SK-N-SH (cell line): ENCODE measurements around the gene BNC2. TPM values are rescaled to one million over a fixed set of nuclear protein-coding genes. Genes with fewer than 3 reads are reported as not detected.

Experiments used
- CTCF ChIA-PET: fragments of 300-600, 350-600 bp; formaldehyde crosslinking; extraction: SDS; loops from one replicate; lab custom pipeline; 2021; lab: Yijun Ruan, JAX
- POLR2A ChIA-PET: fragments of 350-600 bp; sonication (Branson Sonifier 250); formaldehyde crosslinking; extraction: SDS; loops from one replicate; lab custom pipeline; 2020; ENCODE audit warnings: antibody characterized with exemption, inconsistent platforms; lab: Yijun Ruan, JAX
- DNase-seq: peaks from one replicate; pipeline ENCODE4 v3.0.0; 2012
- H2AFZ ChIP-seq: fragments of 200-600 bp; sonication (generic); 2 replicates; pipeline ENCODE4 v1.8.1; 2016; ENCODE audit warnings: antibody characterized with exemption, mild to moderate bottlenecking, low read depth
- H3F3A ChIP-seq: fragments of 200-600 bp; sonication (generic); replicated peaks from 2 replicates; pipeline ENCODE3; 2016; ENCODE audit warnings: antibody characterized with exemption, mild to moderate bottlenecking; ENCODE audit not compliant: insufficient read depth
- H3K27ac ChIP-seq, 2 experiments: fragments of 200-500 bp in 1 of 2; fragments of 200-600 bp in 1 of 2; sonication (Bioruptor generic) in 1 of 2; sonication (generic), shearing (Covaris generic) in 1 of 2; 2 replicates each; pipeline versions ENCODE4 v1.5.1 to v1.6.1; 2014 to 2016; ENCODE audit warnings: low read depth in 2 of 2, inconsistent platforms in 1 of 2, low read length in 1 of 2, mild to moderate bottlenecking in 1 of 2, mixed read lengths in 1 of 2
- H3K27me3 ChIP-seq: fragments of 200-600 bp; sonication (generic), shearing (Covaris generic); 2 replicates; pipeline ENCODE4 v1.6.1; 2016; ENCODE audit warnings: mixed run types; ENCODE audit not compliant: insufficient read depth
- H3K36me3 ChIP-seq, 2 experiments: fragments of 200-500 bp in 1 of 2; fragments of 200-600 bp in 1 of 2; sonication (Bioruptor generic) in 1 of 2; sonication (generic) in 1 of 2; replicated peaks in 1 of 2; 2 replicates each; pipeline versions ENCODE3 to v1.5.1; 2014 to 2016; ENCODE audit warnings: low read length in 1 of 2, mild to moderate bottlenecking in 1 of 2; ENCODE audit not compliant: insufficient read depth in 2 of 2, control insufficient read depth in 1 of 2
- H3K4me1 ChIP-seq, 2 experiments: fragments of 200-500 bp in 1 of 2; fragments of 200-600 bp in 1 of 2; sonication (Bioruptor generic) in 1 of 2; sonication (generic), shearing (Covaris generic) in 1 of 2; 2 replicates each; pipeline versions ENCODE4 v1.5.1 to v1.6.1; 2014 to 2016; ENCODE audit warnings: low read depth in 1 of 2, low read length in 1 of 2, mixed run types in 1 of 2; ENCODE audit not compliant: insufficient read depth in 2 of 2, control insufficient read depth in 1 of 2
- H3K4me2 ChIP-seq: fragments of 200-600 bp; sonication (generic), shearing (Covaris generic); 2 replicates; pipeline ENCODE4 v1.6.1; 2017; ENCODE audit warnings: mixed run types
- H3K4me3 ChIP-seq, 2 experiments: fragments of 200-500 bp in 1 of 2; fragments of 200-600 bp in 1 of 2; sonication (Bioruptor generic) in 1 of 2; sonication (generic), shearing (Covaris generic) in 1 of 2; 2 replicates each; pipeline versions ENCODE4 v1.5.1 to v1.8.1; 2014 to 2016; ENCODE audit warnings: low read depth in 2 of 2, inconsistent platforms in 1 of 2, low read length in 1 of 2, mild to moderate bottlenecking in 1 of 2, mixed read lengths in 1 of 2, moderate library complexity in 1 of 2
- H3K79me2 ChIP-seq: fragments of 200-600 bp; sonication (generic); 2 replicates; pipeline ENCODE4 v1.8.1; 2017; ENCODE audit warnings: mild to moderate bottlenecking; ENCODE audit not compliant: insufficient read depth
- H3K9ac ChIP-seq: fragments of 200-600 bp; sonication (generic); 2 replicates; pipeline ENCODE4 v1.6.1; 2017; ENCODE audit warnings: mixed run types
- H3K9me2 ChIP-seq: fragments of 200-600 bp; sonication (generic); 2 replicates; pipeline ENCODE4 v1.6.1; 2017; ENCODE audit warnings: mixed run types
- H3K9me3 ChIP-seq: fragments of 200-600 bp; sonication (generic); 2 replicates; pipeline ENCODE4 v1.6.1; 2017; ENCODE audit warnings: mixed run types, mild to moderate bottlenecking, moderate library complexity
- H4K20me1 ChIP-seq: fragments of 200-600 bp; sonication (generic); 2 replicates; pipeline ENCODE4 v1.6.1; 2017; ENCODE audit warnings: mild to moderate bottlenecking, mixed run types; ENCODE audit not compliant: insufficient read depth
- CHD2 ChIP-seq: fragments of 150-350 bp; IDR thresholded peaks from 2 replicates; pipeline ENCODE4 v1.6.1; 2018; ENCODE audit warnings: low read length; ENCODE audit not compliant: partially characterized antibody
- ELF1 ChIP-seq: IDR thresholded peaks from 2 replicates; pipeline ENCODE4 v1.4.0; 2012
- EP300 ChIP-seq, 2 experiments: IDR thresholded peaks; 2 replicates each; pipeline versions ENCODE4 v1.4.0 to v1.6.1; 2012; ENCODE audit warnings: borderline replicate concordance in 1 of 2, low read depth in 1 of 2, low read length in 1 of 2
- EZH2phosphoT487 ChIP-seq: fragments of 200-600 bp; sonication (generic); IDR thresholded peaks from 2 replicates; pipeline ENCODE4 v1.6.1; 2017; ENCODE audit warnings: low read depth, mixed run types, mild to moderate bottlenecking, antibody characterized with exemption, moderate library complexity, borderline replicate concordance
- FOSL2 ChIP-seq: IDR thresholded peaks from 2 replicates; pipeline ENCODE4 v1.4.0; 2012; ENCODE audit warnings: low read depth, mild to moderate bottlenecking, moderate library complexity, borderline replicate concordance
- FOXJ3 ChIP-seq: sonication (generic); formaldehyde crosslinking; IDR thresholded peaks from 2 replicates; pipeline ENCODE4 v1.5.1; 2020; ENCODE audit warnings: mild to moderate bottlenecking, missing genetic modification reagents
- FOXM1 ChIP-seq: IDR thresholded peaks from 2 replicates; pipeline ENCODE4 v1.4.0; 2012; ENCODE audit warnings: low read depth, mild to moderate bottlenecking
- GABPA ChIP-seq: IDR thresholded peaks from 2 replicates; pipeline ENCODE4 v1.4.0; 2012; ENCODE audit warnings: low read depth, mild to moderate bottlenecking
- GATA2 ChIP-seq: sonication (generic); formaldehyde crosslinking; IDR thresholded peaks from 2 replicates; pipeline ENCODE4 v1.5.0; 2020; ENCODE audit warnings: mild to moderate bottlenecking, missing genetic modification reagents
- JUND ChIP-seq: IDR thresholded peaks from 2 replicates; pipeline ENCODE4 v1.4.0; 2012
- MAX ChIP-seq: IDR thresholded peaks from 2 replicates; pipeline ENCODE4 v1.4.0; 2012; ENCODE audit warnings: low read depth
- MEF2A ChIP-seq: IDR thresholded peaks from 2 replicates; pipeline ENCODE4 v1.4.0; 2012; ENCODE audit warnings: low read depth, borderline replicate concordance
- MXI1 ChIP-seq: IDR thresholded peaks from 2 replicates; pipeline ENCODE4 v1.6.1; 2012; ENCODE audit warnings: mild to moderate bottlenecking, low read depth, low read length, improper control_type of control experiment
- NFIC ChIP-seq: IDR thresholded peaks from 2 replicates; pipeline ENCODE4 v1.4.0; 2012; ENCODE audit warnings: borderline replicate concordance
- POLR2AphosphoS5 ChIP-seq: IDR thresholded peaks from 2 replicates; pipeline ENCODE4 v1.6.1; 2012; ENCODE audit warnings: low read depth, low read length
- RAD21 ChIP-seq: IDR thresholded peaks from 2 replicates; pipeline ENCODE4 v1.6.1; 2012; ENCODE audit warnings: mild to moderate bottlenecking, low read length
- RCOR1 ChIP-seq: fragments of 150-350 bp; IDR thresholded peaks from 2 replicates; pipeline ENCODE4 v1.6.1; 2017; ENCODE audit warnings: antibody characterized with exemption, low read length
- SMC3 ChIP-seq: IDR thresholded peaks from 2 replicates; pipeline ENCODE4 v1.6.1; 2012; ENCODE audit warnings: low read depth, low read length, improper control_type of control experiment
- TAF1 ChIP-seq: IDR thresholded peaks from 2 replicates; pipeline ENCODE4 v1.6.1; 2012; ENCODE audit warnings: low read depth, mild to moderate bottlenecking, low read length, moderate library complexity, borderline replicate concordance
- TCF12 ChIP-seq: IDR thresholded peaks from 2 replicates; pipeline ENCODE4 v1.4.0; 2012
- USF2 ChIP-seq: fragments of 150-350 bp; IDR thresholded peaks from 2 replicates; pipeline ENCODE4 v1.6.1; 2017; ENCODE audit warnings: antibody characterized with exemption, low read length, low read depth, borderline replicate concordance
- WGBS: methylation state at CpG from one replicate; pipeline ENCODE4 v1.1.6; 2017; ENCODE audit warnings: low lambda C conversion rate; 5-methylcytosine and 5-hydroxymethylcytosine counted together
- polyA plus RNA-seq, 3 experiments: library from polyadenylated mRNA; depleted of rRNA; stranded (reverse); fragments of >200 nt; gene quantifications; 2 replicates each; pipeline ENCODE4 v1.2.3, GENCODE V29; 2012

Gene BNC2
- polyA plus RNA-seq, 1 of the 3 experiments (the other 2 are of a cell fraction) = 8.8 TPM

- WGBS = 97% methylated on average over 8 of the region's 8 CpGs
- Histone ChIP-seq H3K79me2 (no peaks in the 10 kb centered on the region), H3K9ac (no peak overlapping the region), H3K36me3 (no peaks in the 10 kb centered on the region), H3K27ac (no peak overlapping the region), H3K4me2 (no peak overlapping the region), H4K20me1 (no peaks in the 10 kb centered on the region), H3F3A (peaks cover 24% of the 10 kb centered on the region), H3K4me3 (no peak overlapping the region), H3K9me2 (no peaks in the 10 kb centered on the region), H2AFZ (no peak overlapping the region), H3K4me1 (peaks cover 14 to 24% of the 10 kb centered on the region in 2 experiments; a peak in 3 of 4 replicates), H3K27me3 (no peaks in the 10 kb centered on the region), H3K9me3 (no peaks in the 10 kb centered on the region)
- DNase-seq = no peak
- ChIA-PET CTCF (no interaction called here), POLR2A (no interaction called here)
- TF ChIP-seq RAD21 = no peak
- no peak for TF ChIP-seq MEF2A
- TF ChIP-seq MXI1 = no peak
- no peak for TF ChIP-seq GATA2 (CRISPR knock-in tag)
- no peak for TF ChIP-seq FOSL2
- no peak for TF ChIP-seq USF2
- no peak for TF ChIP-seq POLR2AphosphoS5
- no peak for TF ChIP-seq TCF12
- TF ChIP-seq RCOR1 = no peak
- TF ChIP-seq FOXJ3 (CRISPR knock-in tag) = no peak
- TF ChIP-seq EP300 (IDR thresholded peaks at IDR 0.05; ENCODE audit: borderline replicate concordance in 1 of 2, low read depth in 1 of 2, low read length in 1 of 2) = no peak
- TF ChIP-seq ELF1 = no peak
- TF ChIP-seq EZH2phosphoT487 = no peak
- TF ChIP-seq SMC3 = no peak
- no peak for TF ChIP-seq JUND
- no peak for TF ChIP-seq FOXM1
- TF ChIP-seq GABPA = no peak
- TF ChIP-seq NFIC = no peak
Measured at GRCh38 chr9:16364347-16364746, 506.1 kb downstream of the BNC2 start.

- Histone ChIP-seq H3K4me2 (no peak overlapping the region), H3K4me3 (no peak overlapping the region), H3K9ac (no peak overlapping the region), H3K36me3 (no peaks in the 10 kb centered on the region), H3K4me1 (peaks cover 14 to 22% of the 10 kb centered on the region in 2 experiments; a peak in 3 of 4 replicates), H3K79me2 (no peaks in the 10 kb centered on the region), H3K9me3 (no peaks in the 10 kb centered on the region), H3F3A (peaks cover 24% of the 10 kb centered on the region), H4K20me1 (no peaks in the 10 kb centered on the region), H3K9me2 (no peaks in the 10 kb centered on the region), H3K27ac (no peak overlapping the region), H3K27me3 (no peaks in the 10 kb centered on the region), H2AFZ (no peak overlapping the region)
- ChIA-PET CTCF (interaction anchor here (0.9 kb wide), 1 partner anchor 12 kb away, joined by 3 read pairs; no protein-coding TSS in a partner anchor), POLR2A (no interaction called here)
- no peak for TF ChIP-seq TAF1
- TF ChIP-seq NFIC = no peak
- no peak for TF ChIP-seq FOSL2
- TF ChIP-seq MAX = no peak
- no peak for TF ChIP-seq CHD2
- no peak for TF ChIP-seq GATA2 (CRISPR knock-in tag)
- no peak for TF ChIP-seq USF2
- WGBS = 96% methylated on average over 5 of the region's 5 CpGs
- no peak for DNase-seq
Measured at GRCh38 chr9:16363916-16364315, 506.6 kb downstream of the BNC2 start.
